NCI-H748 treated with DMSO at 0.1 percent for 48 hours (cell line): ENCODE results near the gene CALML4.
"Not testable (repeated sequence)": the region's sequence is repeated elsewhere in the genome, so short reads cannot be mapped to it uniquely, and the experiment has no call there.

Source experiments
- DNase-seq: peaks from one replicate; lab custom pipeline; 2025; lab: John Stamatoyannopoulos, UW

Gene CALML4

GRCh38 chr15:68224546-68225250, 19.6 kb upstream of the CALML4 start:
- no peak for DNase-seq

- no peak for DNase-seq
These were observed 19.0 kb upstream of the CALML4 start for GRCh38 chr15:68224108-68224507.

- DNase-seq: no peak
These were observed 18.0 kb upstream of the CALML4 start for GRCh38 chr15:68223171-68223570.

- DNase-seq: not testable (repeated sequence)
These were observed 17.3 kb upstream of the CALML4 start for GRCh38 chr15:68222432-68222743.

GRCh38 chr15:68221530-68222431, 16.6 kb upstream of the CALML4 start:
- DNase-seq: not testable (repeated sequence)

- no peak for DNase-seq
These were observed 15.8 kb upstream of the CALML4 start for GRCh38 chr15:68220967-68221366.

- DNase-seq: no peak
These were observed 15.4 kb upstream of the CALML4 start for GRCh38 chr15:68220489-68220888.

- DNase-seq: no peak
These were observed 14.0 kb upstream of the CALML4 start for GRCh38 chr15:68218847-68219798.

GRCh38 chr15:68218331-68218730, 13.2 kb upstream of the CALML4 start:
- no peak for DNase-seq

GRCh38 chr15:68217341-68217740, 12.2 kb upstream of the CALML4 start:
- DNase-seq: no peak

- DNase-seq: no peak
These were observed 9.7 kb upstream of the CALML4 start for GRCh38 chr15:68214838-68215254.

- no peak for DNase-seq
These were observed 9.1 kb upstream of the CALML4 start for GRCh38 chr15:68213991-68214837.

- not testable (repeated sequence) for DNase-seq
These were observed 8.3 kb upstream of the CALML4 start for GRCh38 chr15:68213491-68213845.

GRCh38 chr15:68211656-68212320, 6.7 kb upstream of the CALML4 start:
- no peak for DNase-seq

GRCh38 chr15:68210821-68211655, 5.9 kb upstream of the CALML4 start:
- no peak for DNase-seq

- no peak for DNase-seq
These were observed 5.3 kb upstream of the CALML4 start for GRCh38 chr15:68210409-68210756.

GRCh38 chr15:68209735-68210408, 4.7 kb upstream of the CALML4 start:
- DNase-seq: no peak

- no peak for DNase-seq
These were observed 4.1 kb upstream of the CALML4 start for GRCh38 chr15:68209272-68209671.

- no peak for DNase-seq
These were observed 3.6 kb upstream of the CALML4 start for GRCh38 chr15:68208636-68209240.
